Measurements from ENCODE around the gene CABP1. TPM values are rescaled to one million over a fixed set of nuclear protein-coding genes. Genes with fewer than 3 reads are reported as not detected.

The CABP1 gene
- polyA plus RNA-seq, 1 donor (not counting 4 experiments of a cell fraction or from before 2014, with no cell fraction given): 0.04 TPM

GRCh38 chr12:120692524-120693033, 52.2 kb downstream of the CABP1 start:
- dilution Hi-C loops (cut with MboI; ENCODE audit: extremely low pct_ligation_motif_present, low sequenced_read_pairs): no loop called here
- no peak overlapping the region for H3K4me2 ChIP-seq (ENCODE audit: control insufficient read depth, extremely low read depth, insufficient read depth, low read depth, low read length)
- FAIRE-seq: no peak
- H3K9me1 ChIP-seq (ENCODE audit: control insufficient read depth, extremely low read depth, insufficient read depth, low read length): no peaks in the 10 kb centered on the region
- peaks cover 11 to 28% of the 10 kb centered on the region in 2 experiments for H3K36me3 ChIP-seq (ENCODE audit: control insufficient read depth in 2 of 2, extremely low read depth in 1 of 2, insufficient read depth in 2 of 2, low read length in 2 of 2)
- peaks cover 11% of the 10 kb centered on the region for H4K20me1 ChIP-seq (ENCODE audit: control insufficient read depth, extremely low read depth, insufficient read depth, low read length)
- no peak overlapping the region for H2AFZ ChIP-seq (ENCODE audit: control insufficient read depth, low read length)
- no peak for TF ChIP-seq EZH2 (IDR thresholded peaks at IDR 0.05; ENCODE audit: low read length)
- TF ChIP-seq CTCF (optimal IDR thresholded peaks at IDR 0.05 in 1 of 3, IDR thresholded peaks at IDR 0.05 in 1 of 3, conservative IDR thresholded peaks at IDR 0.05 in 1 of 3; ENCODE audit: extremely low read depth in 1 of 3, insufficient read depth in 2 of 3, low read length in 3 of 3): no peak
- H3K79me2 ChIP-seq (ENCODE audit: control insufficient read depth, insufficient read depth, low read length): peaks cover 57% of the 10 kb centered on the region
- H3K9me3 ChIP-seq (ENCODE audit: control insufficient read depth, low read depth, low read length): no peaks in the 10 kb centered on the region
- no peak overlapping the region for H3K9ac ChIP-seq (ENCODE audit: control insufficient read depth, extremely low read depth, insufficient read depth, low read length)
- no peaks in the 10 kb centered on the region for H3K27me3 ChIP-seq (ENCODE audit: control insufficient read depth, extremely low read depth, insufficient read depth, low read length)
- no peak overlapping the region for H3K4me3 ChIP-seq (ENCODE audit: control insufficient read depth in 2 of 3, extremely low read depth in 1 of 3, insufficient read depth in 2 of 3, low read depth in 1 of 3, low read length in 3 of 3)
- no peak overlapping the region for H3K27ac ChIP-seq (ENCODE audit: control insufficient read depth, insufficient read depth, low read length)
- peaks cover 18% of the 10 kb centered on the region for H3K4me1 ChIP-seq (ENCODE audit: control insufficient read depth, extremely low read depth, insufficient read depth, low read length)
- no peak for DNase-seq (ENCODE audit: low read depth, low spot score)

GRCh38 chr12:120693848-120694247, 53.4 kb downstream of the CABP1 start:
- FAIRE-seq: no peak
- no peak overlapping the region for H3K4me2 ChIP-seq (ENCODE audit: control insufficient read depth, extremely low read depth, insufficient read depth, low read depth, low read length)
- no peak for DNase-seq (ENCODE audit: low read depth, low spot score)
- H3K36me3 ChIP-seq (ENCODE audit: control insufficient read depth in 2 of 2, extremely low read depth in 1 of 2, insufficient read depth in 2 of 2, low read length in 2 of 2): peaks cover 16 to 36% of the 10 kb centered on the region in 2 experiments
- no peaks in the 10 kb centered on the region for H3K27me3 ChIP-seq (ENCODE audit: control insufficient read depth, extremely low read depth, insufficient read depth, low read length)
- dilution Hi-C loops (cut with MboI; ENCODE audit: extremely low pct_ligation_motif_present, low sequenced_read_pairs): no loop called here
- H4K20me1 ChIP-seq (ENCODE audit: control insufficient read depth, extremely low read depth, insufficient read depth, low read length): peaks cover 11% of the 10 kb centered on the region
- no peak overlapping the region for H3K9ac ChIP-seq (ENCODE audit: control insufficient read depth, extremely low read depth, insufficient read depth, low read length)
- H3K9me1 ChIP-seq (ENCODE audit: control insufficient read depth, extremely low read depth, insufficient read depth, low read length): no peaks in the 10 kb centered on the region
- H2AFZ ChIP-seq (ENCODE audit: control insufficient read depth, low read length): no peak overlapping the region
- H3K9me3 ChIP-seq (ENCODE audit: control insufficient read depth, low read depth, low read length): no peaks in the 10 kb centered on the region
- H3K4me3 ChIP-seq (ENCODE audit: control insufficient read depth in 2 of 3, extremely low read depth in 1 of 3, insufficient read depth in 2 of 3, low read depth in 1 of 3, low read length in 3 of 3): no peak overlapping the region
- no peak overlapping the region for H3K27ac ChIP-seq (ENCODE audit: control insufficient read depth, insufficient read depth, low read length)
- peaks cover 44% of the 10 kb centered on the region for H3K79me2 ChIP-seq (ENCODE audit: control insufficient read depth, insufficient read depth, low read length)
- TF ChIP-seq EZH2 (IDR thresholded peaks at IDR 0.05; ENCODE audit: low read length) (no peak), CTCF (optimal IDR thresholded peaks at IDR 0.05 in 1 of 3, IDR thresholded peaks at IDR 0.05 in 1 of 3, conservative IDR thresholded peaks at IDR 0.05 in 1 of 3; ENCODE audit: extremely low read depth in 1 of 3, insufficient read depth in 2 of 3, low read length in 3 of 3) (no peak)
- peaks cover 11% of the 10 kb centered on the region for H3K4me1 ChIP-seq (ENCODE audit: control insufficient read depth, extremely low read depth, insufficient read depth, low read length)
